CD4-positive, alpha-beta T cell (primary cell): ENCODE measurements around the gene ZDHHC8. TPM values are rescaled to one million over a fixed set of nuclear protein-coding genes. Genes with fewer than 3 reads are reported as not detected.
"Not testable (repeated sequence)": the region's sequence is repeated elsewhere in the genome, so short reads cannot be mapped to it uniquely, and the experiment has no call there.

Experiments used
- ATAC-seq: fragments of 200-7000 bp; cut with Tn5 transposase; one replicate; pipeline ENCODE4 v1.10.0; 2022; ENCODE audit warnings: mild to moderate bottlenecking; ENCODE audit not compliant: poor library complexity
- CTCF ChIA-PET: fragments of 350-600 bp; sonication (Branson Sonifier 250); formaldehyde crosslinking; loops from one replicate; lab custom pipeline; 2021; ENCODE audit warnings: antibody characterized with exemption, inconsistent platforms; lab: Charles Lee
- POLR2A ChIA-PET: fragments of 350-600 bp; sonication (Branson Sonifier 250); formaldehyde crosslinking; loops from one replicate; lab custom pipeline; 2021; ENCODE audit warnings: antibody characterized with exemption, inconsistent platforms; lab: Charles Lee
- DNase-seq, 14 experiments: peaks; one replicate each; pipeline ENCODE4 v3.0.0-alpha.2; 2013 to 2020; ENCODE audit warnings: mixed read lengths in 2 of 14
- H3K27ac ChIP-seq, 2 donors: one replicate each; pipeline versions ENCODE4 v1.5.1 to v1.7.0; 2013; ENCODE audit warnings: low read length in 2 of 2, low read depth in 1 of 2, mild to moderate bottlenecking in 1 of 2
- H3K27me3 ChIP-seq, 2 experiments: 1 replicate in 1 of 2; 2 replicates in 1 of 2; pipeline versions ENCODE4 v1.6.1 to v1.7.0; 2013; ENCODE audit warnings: low read length in 2 of 2, control low read depth in 1 of 2, mild to moderate bottlenecking in 1 of 2, moderate library complexity in 1 of 2; ENCODE audit not compliant: insufficient read depth in 2 of 2, control insufficient read depth in 1 of 2
- H3K36me3 ChIP-seq: one replicate; pipeline ENCODE4 v1.6.1; 2013; ENCODE audit warnings: low read length, control low read depth; ENCODE audit not compliant: insufficient read depth
- H3K4me1 ChIP-seq: one replicate; pipeline ENCODE4 v1.6.1; 2013; ENCODE audit warnings: low read length, control low read depth; ENCODE audit not compliant: insufficient read depth
- H3K4me3 ChIP-seq: one replicate; pipeline ENCODE4 v1.5.1; 2013; ENCODE audit warnings: mild to moderate bottlenecking, low read length, moderate library complexity
- H3K9me3 ChIP-seq, 2 experiments: 1 replicate in 1 of 2; 2 replicates in 1 of 2; pipeline versions ENCODE4 v1.6.1 to v1.7.0; 2013; ENCODE audit warnings: low read length in 2 of 2, mild to moderate bottlenecking in 2 of 2, control low read depth in 1 of 2, moderate library complexity in 1 of 2; ENCODE audit not compliant: control insufficient read depth in 1 of 2, insufficient read depth in 1 of 2
- H3K27ac Mint-ChIP-seq: one replicate; pipeline ENCODE4 v1.8.0; 2020; ENCODE audit warnings: mixed read lengths
- H3K27me3 Mint-ChIP-seq: one replicate; pipeline ENCODE4 v1.8.0; 2021; ENCODE audit warnings: mixed read lengths
- H3K36me3 Mint-ChIP-seq: one replicate; pipeline ENCODE4 v1.8.0; 2021; ENCODE audit warnings: low read depth, mixed read lengths
- H3K4me1 Mint-ChIP-seq: one replicate; pipeline ENCODE4 v1.8.0; 2021; ENCODE audit warnings: low read depth, mixed read lengths
- H3K4me3 Mint-ChIP-seq: one replicate; pipeline ENCODE4 v1.8.0; 2020; ENCODE audit warnings: mild to moderate bottlenecking, mixed read lengths
- H3K9me3 Mint-ChIP-seq: one replicate; pipeline ENCODE4 v1.8.0; 2020; ENCODE audit warnings: mixed read lengths
- CTCF ChIP-seq: fragments of 200-600 bp; IDR thresholded peaks from one replicate; pipeline ENCODE4 v1.8.0; 2022; ENCODE audit warnings: antibody characterized with exemption, mild to moderate bottlenecking
- intact Hi-C, 2 experiments: fragments of 100-400 bp; cut with DNase I in 1 of 2; cut with micrococcal nuclease in 1 of 2; formaldehyde crosslinking; loops; one replicate each; pipeline versions ENCODE4 v1.15.1 to v1.9.0; 2023 to 2025; cut with DNase I, micrococcal nuclease
- total RNA-seq, 174 experiments: library from RNA in 2 of 174; stranded (reverse) in 2 of 174; gene quantifications; one replicate each; pipeline ENCODE4 v1.2.3 and lab custom pipeline; 2021 to 2026

Gene ZDHHC8
- total RNA-seq, 2 experiments from 2014 or later: 44.9 to 49.3 TPM

- intact Hi-C loops: loop anchor here (1.0 to 5.0 kb wide), 3 partner anchors 111 to 585 kb away; partner anchors contain the start of gene RTN4R (in 2 of the 2)
- no peak overlapping the region for H3K4me3 ChIP-seq
- Mint-ChIP-seq H3K4me1 (peaks cover 4% of the 10 kb centered on the region), H3K4me3 (no peak overlapping the region), H3K36me3 (no peaks in the 10 kb centered on the region), H3K9me3 (no peaks in the 10 kb centered on the region), H3K27me3 (peaks cover 5% of the 10 kb centered on the region), H3K27ac (no peak overlapping the region)
- ATAC-seq (no peak), DNase-seq (no peak)
- no peak for TF ChIP-seq CTCF
- H3K4me1 ChIP-seq: peaks cover 21% of the 10 kb centered on the region
- ChIA-PET POLR2A (interaction anchor here (1.0 kb wide), 1 partner anchor 48 kb away, joined by 3 read pairs; no protein-coding TSS in a partner anchor), CTCF (interaction anchor here (0.9 to 1.1 kb wide), 6 partner anchors 81 to 584 kb away, joined by 3 to 7 read pairs (median 4); no protein-coding TSS in a partner anchor)
- no peak overlapping the region for H3K27ac ChIP-seq
- peaks cover 0 to 14% of the 10 kb centered on the region in 2 experiments for H3K9me3 ChIP-seq
- H3K36me3 ChIP-seq: no peaks in the 10 kb centered on the region
- peaks cover 4 to 6% of the 10 kb centered on the region in 2 experiments for H3K27me3 ChIP-seq
Measured at GRCh38 chr22:20157430-20158183, 26.0 kb downstream of the ZDHHC8 start.

GRCh38 chr22:20158391-20159036, 26.9 kb downstream of the ZDHHC8 start:
- no peaks in the 10 kb centered on the region for H3K36me3 Mint-ChIP-seq
- no peak for TF ChIP-seq CTCF
- H3K4me1 Mint-ChIP-seq: peaks cover 4% of the 10 kb centered on the region
- DNase-seq (no peak), ATAC-seq (no peak)
- no peak overlapping the region for H3K27ac Mint-ChIP-seq
- H3K4me1 ChIP-seq: peaks cover 21% of the 10 kb centered on the region
- ChIA-PET CTCF (no interaction called here), POLR2A (no interaction called here)
- intact Hi-C loops: loop anchor here in 1 of 2 experiments (5.0 kb wide), 1 partner anchor 584 kb away; no protein-coding TSS in a partner anchor
- no peaks in the 10 kb centered on the region for H3K36me3 ChIP-seq
- no peak overlapping the region for H3K27ac ChIP-seq
- no peak overlapping the region for H3K4me3 ChIP-seq
- no peaks in the 10 kb centered on the region for H3K9me3 Mint-ChIP-seq
- peaks cover 5% of the 10 kb centered on the region for H3K27me3 Mint-ChIP-seq
- peaks cover 4 to 6% of the 10 kb centered on the region in 2 experiments for H3K27me3 ChIP-seq
- peaks cover 0 to 14% of the 10 kb centered on the region in 2 experiments for H3K9me3 ChIP-seq
- no peak overlapping the region for H3K4me3 Mint-ChIP-seq

GRCh38 chr22:20159076-20159475, 27.5 kb downstream of the ZDHHC8 start:
- H3K4me3 Mint-ChIP-seq: no peak overlapping the region
- no peaks in the 10 kb centered on the region for H3K9me3 Mint-ChIP-seq
- no peak for DNase-seq
- H3K4me1 Mint-ChIP-seq: peaks cover 4% of the 10 kb centered on the region
- Histone ChIP-seq H3K4me1 (peaks cover 21% of the 10 kb centered on the region), H3K4me3 (no peak overlapping the region), H3K9me3 (peaks cover 0 to 14% of the 10 kb centered on the region in 2 experiments), H3K27me3 (peaks cover 4 to 6% of the 10 kb centered on the region in 2 experiments), H3K36me3 (no peaks in the 10 kb centered on the region), H3K27ac (no peak overlapping the region)
- ChIA-PET POLR2A (no interaction called here), CTCF (no interaction called here)
- H3K27me3 Mint-ChIP-seq: peaks cover 5% of the 10 kb centered on the region
- no peaks in the 10 kb centered on the region for H3K36me3 Mint-ChIP-seq
- TF ChIP-seq CTCF: no peak
- no peak for ATAC-seq
- no peak overlapping the region for H3K27ac Mint-ChIP-seq
- intact Hi-C loops: loop anchor here in 1 of 2 experiments (5.0 kb wide), 1 partner anchor 583 kb away; no protein-coding TSS in a partner anchor

GRCh38 chr22:20159531-20159930, 27.9 kb downstream of the ZDHHC8 start:
- H3K27ac ChIP-seq, H3K4me1 Mint-ChIP-seq, ATAC-seq, H3K9me3 Mint-ChIP-seq, H3K36me3 ChIP-seq, H3K4me3 Mint-ChIP-seq, CTCF ChIA-PET, H3K27me3 Mint-ChIP-seq, H3K27me3 ChIP-seq, DNase-seq, H3K36me3 Mint-ChIP-seq, H3K27ac Mint-ChIP-seq, H3K4me3 ChIP-seq: not testable (repeated sequence)
- Histone ChIP-seq H3K4me1 (peaks cover 19% of the 10 kb centered on the region), H3K9me3 (peaks cover 0 to 14% of the 10 kb centered on the region in 2 experiments)
- intact Hi-C loops: loop anchor here in 1 of 2 experiments (5.0 kb wide), 1 partner anchor 583 kb away; no protein-coding TSS in a partner anchor
- POLR2A ChIA-PET: interaction anchor here (0.9 kb wide), 1 partner anchor 43 kb away, joined by 3 read pairs; the partner anchor contains the start of gene TRMT2A
